Iris pigment epithelial cell (primary cell): ENCODE data around the gene FHAD1.

Experiments
- DNase-seq: peaks from one replicate; pipeline ENCODE4 v3.0.0-alpha.2; 2011; ENCODE audit warnings: low read depth

FHAD1 gene

DNA sequence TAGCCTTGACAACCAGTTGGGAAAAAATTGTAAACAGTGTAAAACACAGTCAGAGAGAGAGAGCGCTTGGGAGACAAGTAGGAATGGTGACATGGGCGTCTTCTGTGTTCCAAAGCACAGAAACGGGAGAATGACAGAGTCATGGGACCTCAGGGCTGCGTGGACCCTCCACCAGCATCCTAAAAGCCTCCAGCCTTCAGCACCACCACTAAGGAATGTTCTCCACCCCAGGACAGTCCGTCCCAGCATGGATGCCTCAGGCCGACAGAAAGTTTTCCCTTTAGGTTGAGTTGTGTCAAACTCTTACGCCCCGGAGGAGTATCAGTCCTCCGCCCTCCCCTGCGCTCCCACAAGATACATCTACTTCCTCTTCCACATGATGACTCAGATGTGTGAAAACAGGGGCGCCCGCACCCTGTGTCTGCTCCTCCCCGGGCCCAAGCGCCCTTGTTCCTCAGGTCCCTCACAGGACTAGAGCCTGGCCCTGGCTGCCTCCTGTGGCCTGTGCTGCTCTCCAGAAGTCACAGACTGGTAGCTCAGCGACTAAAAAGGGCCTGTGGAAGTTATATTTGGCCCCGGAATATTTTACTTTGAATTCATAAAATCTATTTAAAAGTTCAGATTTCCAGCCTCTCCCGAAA, 98.8 kb downstream of the FHAD1 start:
- peak; percentile 46 for DNase-seq

DNA sequence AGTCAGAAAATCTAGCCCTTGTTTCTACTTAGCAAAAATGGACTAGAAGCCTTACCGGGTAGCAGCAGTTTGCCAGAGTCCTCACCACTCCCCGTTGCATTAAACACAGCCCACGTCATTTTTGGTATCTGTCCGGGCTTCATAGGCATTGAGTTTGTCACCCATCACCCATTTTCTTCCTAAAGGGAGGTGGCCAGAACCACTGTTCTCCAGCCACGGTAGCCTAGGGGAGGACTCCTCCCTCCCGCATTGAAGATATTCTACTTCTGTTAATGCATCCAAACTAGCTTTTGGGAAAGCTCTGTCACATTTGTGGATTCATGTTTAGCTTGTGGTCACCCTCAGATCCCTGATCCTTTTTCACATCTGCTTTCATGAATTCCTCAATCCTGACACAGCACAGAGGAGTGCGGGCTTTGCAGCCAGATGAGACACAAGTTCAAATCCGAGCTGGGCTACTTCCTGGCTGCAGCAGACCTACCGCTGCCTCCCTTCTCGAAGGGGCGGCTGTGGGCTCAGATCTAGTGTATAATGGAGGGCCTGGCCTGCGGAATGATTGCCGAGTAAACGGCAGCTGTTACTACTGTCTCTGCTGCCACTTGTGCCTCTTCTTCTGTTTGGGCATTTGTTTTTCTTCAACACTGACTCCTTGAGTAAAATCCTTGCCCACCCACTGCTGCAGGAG, 99.5 kb downstream of the FHAD1 start:
- DNase-seq: no peak

DNA sequence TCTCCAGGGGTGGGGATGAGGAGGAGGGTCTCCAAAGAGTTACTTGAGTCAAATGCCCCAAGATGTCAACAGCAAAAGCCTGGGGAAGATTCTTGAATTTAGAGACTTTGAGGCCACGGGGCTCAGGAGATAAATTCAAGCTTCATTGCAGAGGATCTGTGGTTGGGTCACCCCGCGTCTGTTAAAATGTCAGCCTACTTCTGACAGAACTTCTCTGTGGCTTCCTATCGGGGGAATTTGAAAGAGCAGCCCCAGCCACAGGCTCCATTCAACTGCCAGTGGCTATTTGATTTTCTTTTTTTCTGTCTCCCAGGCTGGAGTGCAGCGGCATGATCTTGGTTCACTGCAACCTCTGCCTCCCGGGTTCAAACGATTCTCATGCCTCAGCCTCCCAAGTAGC, 100.2 kb downstream of the FHAD1 start:
- DNase-seq: no peak

DNA sequence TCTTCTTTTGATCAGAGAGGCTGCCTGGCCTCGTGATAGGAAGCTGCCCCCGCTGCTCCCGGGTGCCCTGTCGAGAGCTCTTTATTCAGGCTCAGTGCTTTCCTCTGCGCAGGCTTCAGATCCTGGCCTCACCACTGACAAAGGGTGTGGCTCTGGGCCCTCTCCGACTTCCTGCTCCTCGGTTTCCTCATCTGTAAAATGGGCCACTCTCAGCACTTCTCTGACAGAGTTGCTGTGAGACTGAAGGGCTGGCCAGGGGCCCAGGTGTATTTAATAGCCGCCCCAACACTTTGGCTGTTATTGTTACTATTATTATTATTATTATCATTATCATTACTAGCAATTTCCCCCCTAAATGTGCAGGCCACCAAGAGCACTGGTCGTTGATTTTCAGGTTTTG, 101.6 kb downstream of the FHAD1 start:
- no peak for DNase-seq

DNA sequence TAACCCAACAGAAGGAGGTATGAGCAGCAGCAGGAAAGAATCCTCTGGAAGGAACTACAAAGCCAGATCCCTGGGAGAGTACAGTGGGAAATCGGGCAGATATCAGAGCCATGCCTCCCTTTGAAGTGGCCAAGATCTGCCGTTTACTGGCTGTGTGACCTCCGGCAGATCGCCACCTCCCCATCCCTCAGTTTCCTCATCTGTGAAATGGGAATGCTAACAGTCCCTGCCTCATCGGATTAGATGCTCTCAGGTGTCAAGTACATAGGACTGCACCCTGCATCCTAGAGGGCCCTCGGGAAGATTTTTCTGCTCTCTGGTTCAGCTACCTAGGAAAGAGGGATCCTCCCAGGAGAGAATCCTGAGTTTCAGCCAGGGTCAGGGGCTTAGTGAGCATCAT, 102.1 kb downstream of the FHAD1 start:
- no peak for DNase-seq

DNA sequence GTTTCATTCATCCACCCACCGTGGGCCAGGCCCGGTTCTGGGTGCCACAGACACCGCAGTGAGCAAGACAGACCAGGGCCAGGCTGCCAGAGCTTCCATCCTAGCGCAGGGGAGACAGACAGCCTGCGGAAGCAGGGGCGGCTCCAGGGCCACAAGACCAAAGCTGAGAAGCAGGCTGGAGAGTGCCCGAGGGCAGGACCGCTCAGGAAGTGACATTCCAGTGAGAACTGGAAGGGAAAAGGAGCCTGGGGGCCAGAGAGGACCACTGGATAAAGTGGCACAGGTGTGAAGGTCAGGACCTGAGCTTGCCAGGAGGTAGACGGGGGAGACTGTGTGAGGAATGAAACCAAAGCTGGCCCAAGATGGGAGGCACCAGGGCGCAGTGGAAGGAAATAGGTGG, 103.1 kb downstream of the FHAD1 start:
- no peak for DNase-seq

DNA sequence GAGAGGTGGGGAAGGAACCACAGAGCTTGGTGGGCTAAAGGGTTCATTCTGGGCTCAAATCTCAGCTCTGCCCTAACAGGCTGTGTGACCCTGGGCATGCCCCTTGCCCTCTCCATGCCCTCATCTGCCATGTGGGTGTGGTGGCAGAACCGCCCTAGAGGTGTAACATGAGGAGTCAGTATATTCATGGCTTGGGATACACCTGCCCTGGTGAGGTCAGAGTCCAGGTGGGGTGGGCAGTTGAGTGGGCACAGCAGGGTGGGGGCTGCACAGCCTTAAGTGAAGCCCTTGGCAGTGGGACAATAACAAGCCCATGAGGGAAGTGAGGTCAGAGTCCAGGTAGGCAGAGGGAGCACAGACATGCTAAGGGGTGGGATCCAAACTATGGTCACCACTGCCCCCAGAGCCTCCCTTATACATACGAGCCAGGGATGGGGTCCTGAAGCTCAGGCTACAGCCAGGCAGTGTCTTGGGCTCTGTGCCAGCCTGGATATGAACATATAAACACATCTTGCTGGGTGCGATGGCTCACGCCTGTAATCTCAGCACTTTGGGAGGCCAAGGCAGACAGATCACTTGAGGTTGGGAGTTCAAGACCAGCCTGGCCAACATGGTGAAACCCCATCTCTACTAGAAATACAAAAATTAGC, 103.7 kb downstream of the FHAD1 start:
- no peak for DNase-seq

DNA sequence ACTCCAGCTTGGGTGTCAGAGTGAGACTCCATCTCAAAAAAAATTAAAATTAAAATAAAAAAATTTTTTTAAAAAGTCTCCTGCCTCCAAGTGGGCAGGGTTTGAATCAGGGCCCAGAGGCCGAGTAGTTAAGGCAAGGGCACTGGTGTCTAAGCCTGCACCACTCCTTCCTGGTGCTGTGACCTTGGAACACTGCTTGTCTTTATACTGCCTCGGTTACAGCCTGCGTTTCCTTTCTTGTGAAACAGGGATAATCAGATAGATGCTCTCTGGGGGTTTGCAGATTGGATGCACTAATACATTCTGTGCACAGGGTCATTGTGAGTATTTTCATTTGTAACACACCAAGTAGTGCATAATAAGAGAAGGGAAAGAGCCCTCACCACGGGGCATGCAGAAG, 104.3 kb downstream of the FHAD1 start:
- no peak for DNase-seq

DNA sequence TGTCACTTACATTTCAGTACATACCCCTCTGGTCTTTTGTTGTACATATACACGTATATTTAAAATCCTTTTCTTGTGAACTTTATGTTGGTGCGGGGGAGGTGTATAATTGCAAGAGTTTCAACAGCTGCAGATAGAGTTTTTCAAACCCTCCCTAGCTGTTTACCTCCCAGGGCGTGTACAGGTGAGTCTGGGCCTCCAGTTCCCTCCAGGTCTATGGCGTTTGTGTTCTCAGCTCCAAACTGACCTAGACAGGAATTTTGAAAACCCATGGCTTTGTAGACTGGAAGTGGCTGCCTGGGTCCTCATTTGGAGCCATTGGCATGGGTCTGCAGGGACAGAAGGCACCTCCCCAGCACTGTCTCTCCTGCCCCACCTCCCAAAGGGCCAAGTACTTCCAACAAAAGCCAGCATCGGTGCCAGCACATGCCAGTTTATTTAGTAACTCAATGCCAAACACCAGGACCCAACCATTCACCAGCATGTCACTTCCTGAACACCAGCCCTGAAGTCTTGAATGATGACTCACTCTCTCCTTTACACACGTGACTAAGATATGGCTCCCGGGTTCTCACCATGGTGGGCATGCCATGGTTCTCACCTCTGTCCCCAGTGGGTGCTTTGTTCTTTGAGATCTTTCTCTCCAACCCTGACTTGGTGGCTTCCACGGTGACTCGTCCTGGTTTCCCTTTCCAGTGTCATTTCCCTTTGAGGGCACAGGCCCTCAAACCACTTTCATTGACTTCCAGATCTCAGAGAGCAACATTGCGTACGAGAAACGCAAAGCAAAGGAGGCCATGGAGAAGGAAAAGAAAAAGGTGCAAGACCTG, 105.3 kb downstream of the FHAD1 start:
- DNase-seq: peak; percentile 70

DNA sequence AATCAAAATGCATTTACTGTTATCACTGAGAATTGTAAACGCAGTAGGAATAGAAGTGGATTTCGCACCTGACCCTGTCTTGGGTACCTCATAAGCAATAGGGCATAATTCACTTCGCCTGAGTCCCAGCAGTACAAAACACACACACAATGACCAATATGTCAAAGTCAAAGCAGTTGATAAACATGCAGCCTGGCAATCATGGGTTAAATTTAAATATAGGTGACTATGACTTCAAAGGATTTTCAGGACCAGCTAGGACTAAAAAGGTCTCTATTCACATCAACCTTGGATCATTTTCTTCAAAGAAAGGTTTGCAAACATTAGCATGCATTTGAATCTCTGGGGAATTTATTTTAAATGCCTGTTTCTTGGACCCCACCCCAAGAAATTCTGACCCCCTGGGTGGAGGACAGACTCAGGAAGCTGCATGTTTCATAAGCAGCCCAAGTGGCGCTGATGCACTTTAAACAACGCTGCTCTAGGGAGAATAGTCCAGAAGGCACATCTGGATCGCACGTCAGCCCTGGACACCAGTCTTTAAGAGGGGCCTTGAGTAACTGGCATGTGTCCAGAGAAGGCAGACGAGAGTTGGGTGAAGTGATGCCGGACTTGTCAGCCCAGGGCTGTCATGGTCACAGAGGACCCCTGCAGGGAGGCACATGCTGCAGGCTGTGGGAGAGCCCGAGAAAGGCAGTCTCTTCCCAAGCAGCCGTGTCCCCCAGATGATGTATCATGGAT, 107.0 kb downstream of the FHAD1 start:
- no peak for DNase-seq

DNA sequence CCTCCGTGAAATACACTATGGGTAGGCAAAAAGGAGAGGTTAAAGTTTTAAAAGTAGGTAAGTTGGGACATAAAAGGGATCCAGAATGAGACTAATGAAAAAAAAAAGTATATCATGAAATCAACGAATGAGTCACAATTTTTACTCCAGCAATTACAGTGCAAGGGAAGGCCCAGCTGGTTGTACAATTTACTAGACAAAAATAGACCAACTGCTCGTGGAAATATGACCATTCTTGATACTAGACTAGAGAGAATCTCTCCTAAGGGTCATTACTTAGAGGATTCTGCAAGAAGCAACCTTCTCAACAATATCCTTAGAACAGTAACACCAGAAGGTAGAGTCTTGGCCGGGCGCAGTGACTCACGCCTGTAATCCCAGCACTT, 107.5 kb downstream of the FHAD1 start:
- DNase-seq: peak; percentile 65

DNA sequence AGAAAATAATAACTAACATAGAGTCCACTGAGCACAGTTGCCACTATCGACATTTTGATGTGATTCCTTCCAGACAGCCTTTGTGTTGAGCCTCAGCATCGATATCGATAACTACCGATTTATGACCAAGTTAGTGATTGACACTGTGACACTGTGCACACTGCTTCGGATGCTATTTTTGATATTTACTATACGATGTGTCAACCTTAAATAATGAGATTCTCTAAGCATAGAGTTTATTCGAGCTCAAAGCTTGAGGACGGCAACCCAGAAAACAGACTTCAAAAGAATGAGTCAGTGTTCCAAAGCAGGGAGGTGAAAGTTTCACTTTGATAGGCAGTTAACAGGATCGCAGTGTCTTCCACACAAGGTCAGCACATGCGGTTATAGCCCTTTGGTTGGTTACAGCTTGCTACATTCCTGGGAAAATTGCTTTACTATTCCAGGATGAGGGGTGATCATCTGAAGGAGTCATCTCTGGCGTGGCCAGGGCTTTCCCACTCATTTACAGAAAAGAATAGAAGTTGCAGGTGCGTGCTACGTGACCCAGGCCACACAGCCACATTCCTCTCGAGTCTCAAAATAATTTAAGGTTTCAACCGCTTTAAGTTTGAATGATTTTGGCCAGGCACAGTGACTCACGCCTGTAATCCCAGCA, 109.1 kb downstream of the FHAD1 start:
- DNase-seq: peak; percentile 84

DNA sequence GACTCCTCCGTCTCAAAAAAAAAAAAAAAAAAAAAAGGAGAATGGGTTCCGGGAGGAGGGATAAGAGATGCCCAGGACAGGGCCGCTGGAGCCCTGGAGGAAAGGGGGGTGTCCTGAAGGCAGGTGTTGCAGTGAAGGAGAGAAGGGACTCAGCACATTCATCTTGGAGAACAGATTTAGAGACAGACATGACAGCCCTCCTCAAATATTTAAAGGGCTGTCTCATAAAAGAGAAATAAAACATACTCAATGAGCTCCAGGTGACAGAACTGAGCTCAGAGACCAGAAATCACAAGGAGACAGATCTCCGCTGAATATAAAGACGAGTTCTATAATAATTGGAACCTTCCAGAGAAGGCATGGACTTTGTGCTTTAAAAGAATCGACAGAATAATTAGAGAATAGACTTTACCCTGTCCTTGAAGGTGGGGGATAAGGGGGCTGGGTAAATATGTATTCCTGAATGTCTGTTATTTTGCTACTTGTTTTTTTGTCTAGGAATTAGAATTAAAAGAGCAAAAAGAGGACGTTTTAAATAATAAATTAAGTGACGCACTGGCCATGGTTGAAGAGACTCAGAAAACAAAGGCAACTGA, 110.7 kb downstream of the FHAD1 start:
- no peak for DNase-seq

DNA sequence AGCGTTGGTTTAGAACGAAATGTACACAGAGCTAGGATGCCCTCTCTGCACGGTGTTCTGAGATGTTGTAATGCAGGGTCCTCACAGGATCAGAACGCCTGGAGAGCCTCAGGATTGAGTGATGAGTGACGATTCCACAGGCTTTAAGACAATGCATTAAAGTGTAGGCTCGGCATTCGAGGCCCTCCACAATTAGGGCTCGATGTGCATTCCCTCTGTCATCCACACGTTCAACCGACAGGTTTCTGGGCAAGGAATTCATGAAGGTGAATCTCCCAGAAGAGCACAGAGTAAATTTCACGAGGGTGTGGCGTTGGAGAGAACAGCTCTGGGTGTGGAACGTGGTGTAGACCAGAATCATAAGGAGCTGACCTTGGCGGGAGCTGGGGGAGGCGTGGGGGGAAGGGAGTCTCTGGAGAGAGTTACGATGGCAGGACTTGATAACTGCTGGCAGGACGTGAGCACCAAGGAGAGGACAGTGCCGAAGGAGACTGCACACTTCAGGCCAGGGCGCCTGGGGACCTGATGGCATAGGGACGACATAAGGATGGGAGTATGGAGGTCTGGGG, 111.6 kb downstream of the FHAD1 start:
- no peak for DNase-seq

DNA sequence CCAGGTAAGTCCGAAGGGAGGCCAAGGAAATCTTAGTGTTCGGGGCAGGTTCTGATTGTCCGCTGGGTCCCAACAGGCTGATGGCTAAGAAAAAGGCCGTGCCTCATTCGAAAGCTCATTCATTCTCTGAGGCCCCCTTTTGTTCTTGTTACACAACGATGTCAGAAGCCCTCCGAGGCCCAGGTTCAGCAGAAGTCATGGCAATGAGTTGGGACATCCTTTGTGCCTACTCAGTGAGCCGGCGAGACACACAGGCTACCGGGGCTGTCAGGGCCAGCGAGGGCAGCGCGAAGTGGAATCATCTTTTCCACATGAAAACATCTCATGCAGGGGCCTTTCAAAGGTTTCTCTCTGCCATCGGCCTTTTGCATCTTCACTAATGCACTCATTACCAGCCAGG, 113.7 kb downstream of the FHAD1 start:
- DNase-seq: no peak

DNA sequence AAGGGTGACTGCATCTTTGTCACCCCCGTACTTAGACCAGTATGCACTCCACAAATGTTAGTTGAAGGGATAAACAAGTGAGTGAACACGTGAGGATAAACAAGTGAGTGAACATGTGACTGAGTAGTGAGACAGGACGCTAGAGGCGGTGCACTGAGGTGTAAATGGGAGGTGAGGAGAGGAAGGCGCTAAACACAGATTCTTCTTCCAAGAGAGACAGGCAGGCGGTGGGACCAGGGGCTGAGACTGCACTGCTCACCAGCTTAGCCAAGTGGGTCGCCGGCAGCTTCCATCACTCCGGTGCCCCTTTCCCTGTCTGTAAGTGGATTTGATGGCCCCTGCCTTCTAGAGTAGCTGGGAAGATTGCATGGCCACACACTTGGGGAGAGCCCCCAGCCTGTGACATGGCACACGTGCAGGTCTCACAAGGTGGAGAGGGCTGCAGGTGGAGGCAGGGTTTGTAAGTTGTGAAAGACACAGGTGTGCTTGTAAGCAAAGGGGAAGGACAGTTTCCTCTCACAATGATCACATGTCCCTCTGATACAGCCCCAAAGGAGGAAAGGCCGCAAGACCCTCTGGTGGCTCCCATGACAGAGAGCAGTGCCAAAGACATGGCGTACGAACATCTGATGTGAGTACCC, 115.2 kb downstream of the FHAD1 start:
- no peak for DNase-seq

DNA sequence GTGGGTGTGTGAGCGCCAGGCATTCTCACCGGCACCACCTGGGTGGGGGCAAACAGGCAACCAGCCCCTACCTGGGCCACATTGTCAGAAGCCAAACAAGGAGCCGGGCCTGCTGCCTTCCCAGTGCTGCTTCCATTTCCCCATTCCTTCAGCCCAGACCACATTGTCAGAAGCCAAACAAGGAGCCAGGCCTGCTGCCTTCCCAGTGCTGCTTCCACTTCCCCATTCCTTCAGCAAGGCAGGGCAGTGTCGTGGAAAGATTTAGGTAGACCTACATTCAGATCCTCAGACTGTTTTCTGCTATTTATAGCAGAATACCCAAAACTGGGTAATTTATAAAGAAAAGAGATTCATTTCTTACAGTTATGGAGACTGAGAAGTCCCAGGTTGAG, 115.7 kb downstream of the FHAD1 start:
- DNase-seq: no peak

DNA sequence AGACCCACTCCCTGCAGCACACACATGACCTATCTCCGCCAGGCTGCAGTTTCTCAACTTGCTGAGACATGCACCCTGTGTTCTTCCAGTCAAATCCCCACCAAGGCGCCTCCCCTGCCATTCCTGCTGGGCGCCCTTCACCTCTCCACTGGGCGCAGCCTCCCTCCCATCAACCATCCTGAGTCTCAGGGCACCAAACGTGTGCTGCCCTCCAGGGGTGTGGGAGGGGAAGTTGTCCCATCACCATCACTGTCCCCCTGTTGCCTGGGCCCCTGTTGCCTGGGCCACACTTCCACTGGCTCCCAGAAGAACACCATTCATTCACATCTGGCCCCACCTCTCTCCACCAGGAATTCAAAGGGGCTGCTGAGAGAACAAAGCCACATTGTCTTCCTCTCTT, 117.7 kb downstream of the FHAD1 start:
- no peak for DNase-seq

DNA sequence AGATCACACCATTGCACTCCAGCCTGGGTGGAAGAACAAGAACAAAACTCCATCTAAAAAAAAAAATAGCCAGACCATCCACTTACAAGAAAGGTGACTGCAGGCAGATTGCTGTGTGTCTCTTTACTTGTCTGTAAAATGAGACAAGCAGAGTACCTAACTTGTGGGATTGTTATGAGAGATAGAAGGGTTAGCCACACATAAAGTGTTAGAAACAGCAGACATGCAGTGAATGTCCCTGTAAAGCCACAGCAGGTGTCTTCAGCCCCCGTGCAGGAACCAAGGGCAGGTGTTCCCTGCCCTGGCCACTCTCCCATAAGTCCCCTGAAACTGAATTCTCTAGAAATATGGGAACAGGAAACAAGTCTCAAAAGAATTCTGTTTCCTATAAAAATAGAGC, 121.9 kb downstream of the FHAD1 start:
- DNase-seq: no peak

DNA sequence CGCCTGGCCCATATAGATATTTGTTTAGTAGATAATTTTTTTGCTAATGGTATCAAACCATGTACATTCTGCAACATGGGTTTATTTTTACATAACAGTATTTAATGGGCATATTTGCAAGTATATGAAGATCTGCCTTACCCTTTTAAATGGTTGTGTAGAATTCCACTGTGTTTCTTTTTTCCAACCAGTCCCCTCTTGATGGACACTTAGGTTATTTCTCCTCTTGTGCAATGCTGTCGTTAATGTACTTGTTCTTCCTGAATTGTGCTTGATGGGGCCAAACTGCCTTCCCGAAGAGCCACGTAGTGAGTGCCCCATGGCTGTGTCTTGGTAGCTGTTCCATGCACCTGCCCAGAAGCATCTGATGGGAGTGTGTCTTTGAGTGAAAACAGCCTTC, 123.2 kb downstream of the FHAD1 start:
- no peak for DNase-seq
